ENCODE data around the gene PLPPR3.
"Not testable (repeated sequence)": the region's sequence is repeated elsewhere in the genome, so short reads cannot be mapped to it uniquely, and the experiment has no call there.

DNA sequence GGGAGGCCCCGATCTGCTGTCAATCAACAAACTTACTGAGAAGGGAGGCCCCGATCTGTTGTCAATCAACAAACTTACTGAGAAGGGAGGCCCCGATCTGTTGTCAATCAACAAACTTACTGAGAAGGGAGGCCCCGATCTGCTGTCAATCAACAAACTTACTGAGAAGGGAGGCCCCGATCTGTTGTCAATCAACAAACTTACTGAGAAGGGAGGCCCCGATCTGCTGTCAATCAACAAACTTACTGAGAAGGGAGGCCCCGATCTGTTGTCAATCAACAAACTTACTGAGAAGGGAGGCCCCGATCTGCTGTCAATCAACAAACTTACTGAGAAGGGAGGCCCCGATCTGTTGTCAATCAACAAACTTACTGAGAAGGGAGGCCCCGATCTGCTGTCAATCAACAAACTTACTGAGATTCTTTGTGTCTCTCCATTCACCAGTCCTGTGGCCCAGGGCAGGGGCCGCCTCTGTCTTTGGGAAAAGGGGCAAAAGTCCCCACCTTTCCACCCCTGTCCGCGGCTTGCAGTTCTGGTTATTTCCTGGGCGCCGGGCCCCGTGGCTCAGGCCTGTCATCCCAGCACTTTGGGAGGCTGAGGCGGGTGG lies 32.0 kb upstream of the PLPPR3 start:
- TF ChIP-seq HOXD13 (CRISPR knock-in tag; IDR thresholded peaks at IDR 0.05; ENCODE audit: borderline replicate concordance); PRDM10 (tag by site-specific recombination; IDR thresholded peaks at IDR 0.05); CTCF (tag by site-specific recombination; IDR thresholded peaks at IDR 0.05); YY1 (tag by site-specific recombination; IDR thresholded peaks at IDR 0.05): not testable (repeated sequence)
- TF ChIP-seq, protein P1, sequence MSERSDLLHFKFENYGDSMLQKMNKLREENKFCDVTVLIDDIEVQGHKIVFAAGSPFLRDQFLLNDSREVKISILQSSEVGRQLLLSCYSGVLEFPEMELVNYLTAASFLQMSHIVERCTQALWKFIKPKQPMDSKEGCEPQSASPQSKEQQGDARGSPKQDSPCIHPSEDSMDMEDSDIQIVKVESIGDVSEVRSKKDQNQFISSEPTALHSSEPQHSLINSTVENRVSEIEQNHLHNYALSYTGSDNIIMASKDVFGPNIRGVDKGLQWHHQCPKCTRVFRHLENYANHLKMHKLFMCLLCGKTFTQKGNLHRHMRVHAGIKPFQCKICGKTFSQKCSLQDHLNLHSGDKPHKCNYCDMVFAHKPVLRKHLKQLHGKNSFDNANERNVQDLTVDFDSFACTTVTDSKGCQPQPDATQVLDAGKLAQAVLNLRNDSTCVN (tag by site-specific recombination; optimal IDR thresholded peaks at IDR 0.05): not testable (repeated sequence)

Measured in HEK293 (cell line).